ENCODE data around the gene TRIM48.
"Not testable (repeated sequence)": the region's sequence is repeated elsewhere in the genome, so short reads cannot be mapped to it uniquely, and the experiment has no call there.

Gene TRIM48

GRCh38 chr11:55261855-55262254, at the start of gene TRIM48:
Gene TRIM48 (plus strand): TSS chr11:55262155. CDS start chr11:55262268, 113 bp downstream.
- DNase-seq: not testable (repeated sequence)

- not testable (repeated sequence) for DNase-seq
Observed at GRCh38 chr11:55238316-55238715, 23.6 kb upstream of the TRIM48 start.

DNA sequence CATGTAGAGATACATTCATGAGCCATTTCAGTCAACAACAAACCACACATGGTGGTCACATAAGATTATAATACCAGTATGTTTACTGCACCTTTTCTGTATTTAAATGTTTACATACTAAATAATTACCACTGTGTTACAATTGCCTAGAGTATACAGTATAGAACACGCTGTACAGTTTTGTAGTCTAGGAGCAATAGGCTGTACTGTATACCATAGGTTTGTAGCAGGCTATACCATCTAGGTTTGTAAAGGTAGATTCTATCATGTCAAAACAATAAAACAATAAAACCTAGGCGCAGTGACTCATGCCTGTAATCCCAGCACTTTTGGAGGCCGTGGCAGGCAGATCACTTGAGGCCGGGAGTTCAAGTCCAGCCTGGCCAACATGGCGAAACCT, 1.1 kb downstream of the TRIM48 start:
- DNase-seq: no peak

Measured in activated gamma-delta T cell treated with Interleukin-2 at 50 U/mL for 16 hours (primary cell).